CD14-positive monocyte (primary cell): ENCODE results near the gene CYB561D1. TPM values are rescaled to one million over a fixed set of nuclear protein-coding genes. Genes with fewer than 3 reads are reported as not detected.

Experiments
- DNase-seq, 3 donors: peaks; one replicate each; pipeline ENCODE4 v3.0.0-alpha.2; 2011 to 2022
- H2AFZ ChIP-seq: 2 replicates; pipeline ENCODE4 v1.6.0; 2012; ENCODE audit warnings: mild to moderate bottlenecking, low read depth, low read length, inconsistent platforms; ENCODE audit not compliant: insufficient read depth, poor library complexity, severe bottlenecking
- H3K27ac ChIP-seq, 2 donors: 1 replicate in 1 of 2; 2 replicates in 1 of 2; pipeline ENCODE4 v1.5.1; 2012 to 2013; ENCODE audit warnings: low read length in 2 of 2, control low read depth in 1 of 2, inconsistent platforms in 1 of 2, low read depth in 1 of 2, mild to moderate bottlenecking in 1 of 2
- H3K27me3 ChIP-seq, 2 donors: one replicate each; pipeline versions ENCODE4 v1.6.0 to v1.6.1; 2011 to 2013; ENCODE audit warnings: low read length in 2 of 2; ENCODE audit not compliant: control insufficient read depth in 2 of 2, insufficient read depth in 2 of 2
- H3K36me3 ChIP-seq, 2 donors: replicated peaks in 1 of 2; 1 replicate in 1 of 2; 2 replicates in 1 of 2; pipeline versions ENCODE4 v1.5.1 to v1.6.1; 2012 to 2013; ENCODE audit warnings: low read length in 2 of 2, control low read depth in 1 of 2, inconsistent platforms in 1 of 2, mild to moderate bottlenecking in 1 of 2; ENCODE audit not compliant: insufficient read depth in 2 of 2, control insufficient read depth in 1 of 2
- H3K4me1 ChIP-seq, 2 donors: 1 replicate in 1 of 2; 2 replicates in 1 of 2; pipeline versions ENCODE4 v1.5.1 to v1.6.1; 2012 to 2013; ENCODE audit warnings: low read length in 2 of 2, control low read depth in 1 of 2, inconsistent platforms in 1 of 2, mild to moderate bottlenecking in 1 of 2, moderate library complexity in 1 of 2; ENCODE audit not compliant: insufficient read depth in 2 of 2, control insufficient read depth in 1 of 2
- H3K4me2 ChIP-seq: replicated peaks from 2 replicates; pipeline ENCODE3; 2012; ENCODE audit warnings: low read length, moderate library complexity, mild to moderate bottlenecking; ENCODE audit not compliant: poor library complexity, severe bottlenecking; ENCODE audit errors: extremely low read depth
- H3K4me3 ChIP-seq, 3 experiments: fragments of 200-600 bp in 1 of 3; sonication (generic) in 1 of 3; replicated peaks in 1 of 3; 1 replicate in 2 of 3; 2 replicates in 1 of 3; pipeline ENCODE4 v1.5.1; 2011 to 2013; ENCODE audit warnings: low read length in 3 of 3, mild to moderate bottlenecking in 3 of 3, control low read depth in 2 of 3, low read depth in 2 of 3, inconsistent platforms in 1 of 3, moderate library complexity in 1 of 3
- H3K79me2 ChIP-seq: 2 replicates; pipeline ENCODE4 v1.6.0; 2012; ENCODE audit warnings: mild to moderate bottlenecking, control low read depth, inconsistent platforms, low read length, moderate library complexity; ENCODE audit not compliant: insufficient read depth
- H3K9ac ChIP-seq: 2 replicates; pipeline ENCODE4 v1.6.0; 2017; ENCODE audit warnings: low read length, mild to moderate bottlenecking; ENCODE audit not compliant: insufficient read depth, poor library complexity, severe bottlenecking
- H3K9me3 ChIP-seq, 2 donors: replicated peaks in 1 of 2; 1 replicate in 1 of 2; 2 replicates in 1 of 2; pipeline versions ENCODE4 v1.5.1 to v1.6.1; 2012 to 2013; ENCODE audit warnings: low read length in 2 of 2, control low read depth in 1 of 2; ENCODE audit not compliant: control insufficient read depth in 1 of 2, insufficient read depth in 1 of 2
- H4K20me1 ChIP-seq: 2 replicates; pipeline ENCODE4 v1.6.0; 2012; ENCODE audit warnings: mild to moderate bottlenecking, low read length, control low read depth, moderate library complexity; ENCODE audit not compliant: insufficient read depth
- H3K27ac Mint-ChIP-seq, 7 donors: one replicate each; pipeline ENCODE4 v1.8.0; 2020; ENCODE audit warnings: mild to moderate bottlenecking in 7 of 7, mixed read lengths in 7 of 7, moderate library complexity in 6 of 7, inconsistent platforms in 2 of 7
- H3K27me3 Mint-ChIP-seq, 3 donors: one replicate each; pipeline ENCODE4 v1.8.0; 2021 to 2022; ENCODE audit warnings: low read depth in 3 of 3, mild to moderate bottlenecking in 3 of 3, mixed read lengths in 3 of 3, moderate library complexity in 3 of 3, inconsistent platforms in 1 of 3
- H3K36me3 Mint-ChIP-seq, 2 donors: one replicate each; pipeline ENCODE4 v1.8.0; 2020; ENCODE audit warnings: mixed read lengths in 2 of 2, inconsistent platforms in 1 of 2, mild to moderate bottlenecking in 1 of 2
- H3K4me1 Mint-ChIP-seq: one replicate; pipeline ENCODE4 v1.8.0; 2020; ENCODE audit warnings: mild to moderate bottlenecking, mixed read lengths
- H3K4me3 Mint-ChIP-seq, 2 donors: one replicate each; pipeline ENCODE4 v1.8.0; 2020; ENCODE audit warnings: mild to moderate bottlenecking in 2 of 2, mixed read lengths in 2 of 2, moderate library complexity in 1 of 2
- H3K9me3 Mint-ChIP-seq, 7 donors: one replicate each; pipeline ENCODE4 v1.8.0; 2020 to 2022; ENCODE audit warnings: mixed read lengths in 7 of 7, mild to moderate bottlenecking in 6 of 7, moderate library complexity in 6 of 7, inconsistent platforms in 2 of 7
- CTCF ChIP-seq: fragments of 200-600 bp; IDR thresholded peaks from one replicate; pipeline ENCODE4 v1.8.0; 2022; ENCODE audit warnings: antibody characterized with exemption, mild to moderate bottlenecking
- WGBS: methylation state at CpG from one replicate; pipeline ENCODE4 v1.1.5; 2013; ENCODE audit warnings: missing lambda C conversion rate; ENCODE audit not compliant: insufficient coverage; 5-methylcytosine and 5-hydroxymethylcytosine counted together
- intact Hi-C, 2 donors: fragments of 100-400 bp; cut with micrococcal nuclease; formaldehyde crosslinking; loops; one replicate each; pipeline versions ENCODE4 v1.15.0 to v1.15.1; 2023
- polyA plus RNA-seq, 3 donors: library from polyadenylated mRNA; depleted of rRNA in 1 of 3; unstranded in 2 of 3; stranded (reverse) in 1 of 3; fragments of 300-500 nt in 2 of 3; fragments of >200 nt in 1 of 3; fragmentation: Illumina TruSeq in 2 of 3; gene quantifications; 1 replicate in 2 of 3; 2 replicates in 1 of 3; pipeline ENCODE4 v1.2.3, GENCODE V29; 2012 to 2021

CYB561D1 gene
- polyA plus RNA-seq, 3 donors, result 1.4 to 13.2 (median 4.2) TPM

GRCh38 chr1:109547463-109548320, 53.8 kb downstream of the CYB561D1 start:
- peaks cover 0 to 5% (median 0%) of the 10 kb centered on the region in 7 donors for H3K9me3 Mint-ChIP-seq
- Histone ChIP-seq H3K9ac (peak overlapping the region; percentile 97), H3K4me3 (peak overlapping the region; percentile 73 to 99 (median 96)), H3K27me3 (no peaks in the 10 kb centered on the region), H3K4me1 (peaks cover 23 to 52% of the 10 kb centered on the region in 2 donors), H2AFZ (peak overlapping the region; percentile 88), H3K36me3 (no peaks in the 10 kb centered on the region), H3K4me2 (peak overlapping the region; percentile 97), H3K27ac (peak overlapping the region; percentile 96 to 99), H3K9me3 (no peaks in the 10 kb centered on the region), H3K79me2 (peaks cover 63% of the 10 kb centered on the region), H4K20me1 (peaks cover 40% of the 10 kb centered on the region)
- peak in 1 of 3 donors; percentile 31 for DNase-seq
- H3K27me3 Mint-ChIP-seq, result no peaks in the 10 kb centered on the region
- intact Hi-C loops, result loop anchor here (2.0 to 10.0 kb wide), 6 partner anchors 73 to 437 kb away; partner anchors contain the start of gene AHCYL1 (in 2 of the 2)
- peak overlapping the region; percentile 99 to 100 (median 100) for H3K27ac Mint-ChIP-seq
- peaks cover 2 to 9% of the 10 kb centered on the region in 2 donors for H3K36me3 Mint-ChIP-seq
- peaks cover 47% of the 10 kb centered on the region for H3K4me1 Mint-ChIP-seq
- TF ChIP-seq CTCF, result no peak
- H3K4me3 Mint-ChIP-seq, result peak overlapping the region; percentile 99 to 100
- under 1% methylated on average over 20 of the region's 22 CpGs for WGBS

- peak within 1 kb of the TSS; percentile 96 to 99 for H3K27ac ChIP-seq
- Mint-ChIP-seq H3K9me3 (peaks cover 0 to 3% (median 0%) of the 10 kb centered on the region in 7 donors), H3K4me1 (peaks cover 50% of the 10 kb centered on the region), H3K27me3 (no peaks in the 10 kb centered on the region), H3K4me3 (peak within 1 kb of the TSS; percentile 99 to 100), H3K36me3 (peaks cover 2 to 9% of the 10 kb centered on the region in 2 donors), H3K27ac (peak within 1 kb of the TSS; percentile 99 to 100 (median 100))
- H3K27me3 ChIP-seq, result no peaks in the 10 kb centered on the region
- peak within 1 kb of the TSS; percentile 73 to 99 (median 96) for H3K4me3 ChIP-seq
- H4K20me1 ChIP-seq, result peaks cover 49% of the 10 kb centered on the region
- peak within 1 kb of the TSS; percentile 97 for H3K9ac ChIP-seq
- peak; percentile 98 to 99 (median 98) for DNase-seq
- TF ChIP-seq CTCF, result no peak
- H2AFZ ChIP-seq, result peak within 1 kb of the TSS; percentile 88
- intact Hi-C loops, result loop anchor here (2.0 to 10.0 kb wide), 4 partner anchors 72 to 436 kb away; partner anchors contain the start of gene AHCYL1 (in 1 of the 2)
- peaks cover 72% of the 10 kb centered on the region for H3K79me2 ChIP-seq
- peak within 1 kb of the TSS; percentile 97 for H3K4me2 ChIP-seq
- H3K4me1 ChIP-seq, result peaks cover 23 to 52% of the 10 kb centered on the region in 2 donors
- no peaks in the 10 kb centered on the region for H3K36me3 ChIP-seq
- H3K9me3 ChIP-seq, result no peaks in the 10 kb centered on the region
- WGBS, result 0% methylated on average over 68 of the region's 68 CpGs
These were observed 54.7 kb downstream of the CYB561D1 start, which contains the start of gene GNAI3 for GRCh38 chr1:109548321-109549267. TSS of gene GNAI3 (plus strand) at chr1:109548615. CDS start at chr1:109548721, 106 bp downstream.
